ENCODE data around the gene DOLPP1. TPM values are rescaled to one million over a fixed set of nuclear protein-coding genes. Genes with fewer than 3 reads are reported as not detected.
"Not testable (repeated sequence)": the region's sequence is repeated elsewhere in the genome, so short reads cannot be mapped to it uniquely, and the experiment has no call there.

The DOLPP1 gene
- polyA plus RNA-seq, 1 donor from 2014 or later = 31.5 TPM

DNA sequence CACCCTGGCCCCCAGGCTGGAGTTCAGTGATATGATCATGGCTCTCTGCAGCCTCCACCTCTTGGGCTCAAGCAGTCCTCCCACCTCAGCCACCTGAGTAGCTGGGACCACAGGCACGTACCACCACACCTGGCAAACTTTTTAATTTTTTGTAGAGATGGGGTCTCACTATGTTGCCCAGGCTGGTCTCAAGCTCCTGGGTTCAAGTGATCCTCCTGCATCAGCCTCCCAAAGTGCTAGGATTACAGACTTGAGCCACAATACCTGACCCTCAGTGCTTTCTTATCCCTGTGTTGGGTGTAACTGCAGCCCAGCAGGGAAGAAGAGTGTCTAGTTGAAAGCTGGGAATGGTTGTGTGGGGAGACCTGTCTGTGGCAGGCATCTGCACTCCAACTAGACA is 41.2 kb downstream of the DOLPP1 start:
- Histone ChIP-seq H3K9me3 (ENCODE audit: low read length) (no peaks in the 10 kb centered on the region), H3K4me3 (ENCODE audit: low read length) (no peak overlapping the region), H2AFZ (ENCODE audit: low read depth, low read length) (no peak overlapping the region), H3K36me3 (ENCODE audit: insufficient read depth, low read length) (no peaks in the 10 kb centered on the region), H3K27me3 (ENCODE audit: insufficient read depth, low read depth, low read length) (no peaks in the 10 kb centered on the region), H3K79me2 (replicated peaks; ENCODE audit: insufficient read depth, low read length) (peaks cover 6% of the 10 kb centered on the region), H3K9ac (ENCODE audit: low read length) (no peak overlapping the region), H3K27ac (ENCODE audit: low read length) (no peak overlapping the region), H3K4me2 (ENCODE audit: low read length) (no peak overlapping the region), H3K9me2 (ENCODE audit: insufficient read depth, low read length) (no peaks in the 10 kb centered on the region), H3F3A (ENCODE audit: insufficient read depth, low read length, poor library complexity, severe bottlenecking) (no peaks in the 10 kb centered on the region), H4K20me1 (ENCODE audit: insufficient read depth) (no peaks in the 10 kb centered on the region)
- TF ChIP-seq RAD21 (conservative IDR thresholded peaks at IDR 0.05) = no peak
- no peak for TF ChIP-seq POLR2AphosphoS5 (IDR thresholded peaks at IDR 0.05)
- TF ChIP-seq, protein P1, sequence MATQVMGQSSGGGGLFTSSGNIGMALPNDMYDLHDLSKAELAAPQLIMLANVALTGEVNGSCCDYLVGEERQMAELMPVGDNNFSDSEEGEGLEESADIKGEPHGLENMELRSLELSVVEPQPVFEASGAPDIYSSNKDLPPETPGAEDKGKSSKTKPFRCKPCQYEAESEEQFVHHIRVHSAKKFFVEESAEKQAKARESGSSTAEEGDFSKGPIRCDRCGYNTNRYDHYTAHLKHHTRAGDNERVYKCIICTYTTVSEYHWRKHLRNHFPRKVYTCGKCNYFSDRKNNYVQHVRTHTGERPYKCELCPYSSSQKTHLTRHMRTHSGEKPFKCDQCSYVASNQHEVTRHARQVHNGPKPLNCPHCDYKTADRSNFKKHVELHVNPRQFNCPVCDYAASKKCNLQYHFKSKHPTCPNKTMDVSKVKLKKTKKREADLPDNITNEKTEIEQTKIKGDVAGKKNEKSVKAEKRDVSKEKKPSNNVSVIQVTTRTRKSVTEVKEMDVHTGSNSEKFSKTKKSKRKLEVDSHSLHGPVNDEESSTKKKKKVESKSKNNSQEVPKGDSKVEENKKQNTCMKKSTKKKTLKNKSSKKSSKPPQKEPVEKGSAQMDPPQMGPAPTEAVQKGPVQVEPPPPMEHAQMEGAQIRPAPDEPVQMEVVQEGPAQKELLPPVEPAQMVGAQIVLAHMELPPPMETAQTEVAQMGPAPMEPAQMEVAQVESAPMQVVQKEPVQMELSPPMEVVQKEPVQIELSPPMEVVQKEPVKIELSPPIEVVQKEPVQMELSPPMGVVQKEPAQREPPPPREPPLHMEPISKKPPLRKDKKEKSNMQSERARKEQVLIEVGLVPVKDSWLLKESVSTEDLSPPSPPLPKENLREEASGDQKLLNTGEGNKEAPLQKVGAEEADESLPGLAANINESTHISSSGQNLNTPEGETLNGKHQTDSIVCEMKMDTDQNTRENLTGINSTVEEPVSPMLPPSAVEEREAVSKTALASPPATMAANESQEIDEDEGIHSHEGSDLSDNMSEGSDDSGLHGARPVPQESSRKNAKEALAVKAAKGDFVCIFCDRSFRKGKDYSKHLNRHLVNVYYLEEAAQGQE (IDR thresholded peaks at IDR 0.05; ENCODE audit: borderline replicate concordance) = no peak
- TF ChIP-seq EZH2 (IDR thresholded peaks at IDR 0.05; ENCODE audit: borderline replicate concordance, insufficient read depth, low read length, poor library complexity, severe bottlenecking) = no peak
- no peak for TF ChIP-seq TAF1 (IDR thresholded peaks at IDR 0.05; ENCODE audit: low read depth)
- no peak for TF ChIP-seq MXI1 (conservative IDR thresholded peaks at IDR 0.05; ENCODE audit: poor library complexity, severe bottlenecking)
- TF ChIP-seq EP300 (conservative IDR thresholded peaks at IDR 0.05; ENCODE audit: poor library complexity, severe bottlenecking) = no peak
- TF ChIP-seq, protein P2, sequence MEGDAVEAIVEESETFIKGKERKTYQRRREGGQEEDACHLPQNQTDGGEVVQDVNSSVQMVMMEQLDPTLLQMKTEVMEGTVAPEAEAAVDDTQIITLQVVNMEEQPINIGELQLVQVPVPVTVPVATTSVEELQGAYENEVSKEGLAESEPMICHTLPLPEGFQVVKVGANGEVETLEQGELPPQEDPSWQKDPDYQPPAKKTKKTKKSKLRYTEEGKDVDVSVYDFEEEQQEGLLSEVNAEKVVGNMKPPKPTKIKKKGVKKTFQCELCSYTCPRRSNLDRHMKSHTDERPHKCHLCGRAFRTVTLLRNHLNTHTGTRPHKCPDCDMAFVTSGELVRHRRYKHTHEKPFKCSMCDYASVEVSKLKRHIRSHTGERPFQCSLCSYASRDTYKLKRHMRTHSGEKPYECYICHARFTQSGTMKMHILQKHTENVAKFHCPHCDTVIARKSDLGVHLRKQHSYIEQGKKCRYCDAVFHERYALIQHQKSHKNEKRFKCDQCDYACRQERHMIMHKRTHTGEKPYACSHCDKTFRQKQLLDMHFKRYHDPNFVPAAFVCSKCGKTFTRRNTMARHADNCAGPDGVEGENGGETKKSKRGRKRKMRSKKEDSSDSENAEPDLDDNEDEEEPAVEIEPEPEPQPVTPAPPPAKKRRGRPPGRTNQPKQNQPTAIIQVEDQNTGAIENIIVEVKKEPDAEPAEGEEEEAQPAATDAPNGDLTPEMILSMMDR (IDR thresholded peaks at IDR 0.05; ENCODE audit: poor library complexity, severe bottlenecking) = no peak
- TF ChIP-seq SMC3 (conservative IDR thresholded peaks at IDR 0.05; ENCODE audit: poor library complexity) = no peak

DNA sequence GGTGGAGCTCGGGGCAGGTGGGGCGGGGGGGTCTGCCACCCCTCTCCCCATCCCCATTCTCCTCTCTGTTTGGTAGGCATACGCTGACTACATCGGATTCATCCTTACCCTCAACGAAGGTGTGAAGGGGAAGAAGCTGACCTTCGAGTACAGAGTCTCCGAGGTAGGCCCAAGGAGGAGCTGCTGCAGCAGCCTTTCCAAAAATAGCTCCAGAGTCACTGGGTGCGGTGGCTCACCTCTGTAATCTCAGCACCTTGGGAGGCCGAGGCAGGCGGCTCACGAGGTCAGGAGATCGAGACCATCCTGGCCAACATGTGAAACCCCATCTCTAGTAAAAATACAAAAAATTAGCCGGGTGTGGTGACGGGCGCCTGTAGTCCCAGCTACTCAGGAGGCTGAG is 42.1 kb downstream of the DOLPP1 start:
- H3K36me3 ChIP-seq (ENCODE audit: insufficient read depth, low read length); H3K79me2 ChIP-seq (replicated peaks; ENCODE audit: insufficient read depth, low read length); H3K9ac ChIP-seq (ENCODE audit: low read length); H3K4me3 ChIP-seq (ENCODE audit: low read length); H3K4me2 ChIP-seq (ENCODE audit: low read length); H3K27me3 ChIP-seq (ENCODE audit: insufficient read depth, low read depth, low read length); H2AFZ ChIP-seq (ENCODE audit: low read depth, low read length); H4K20me1 ChIP-seq (ENCODE audit: insufficient read depth); H3K9me3 ChIP-seq (ENCODE audit: low read length); H3K9me2 ChIP-seq (ENCODE audit: insufficient read depth, low read length); H3F3A ChIP-seq (ENCODE audit: insufficient read depth, low read length, poor library complexity, severe bottlenecking); H3K27ac ChIP-seq (ENCODE audit: low read length): not testable (repeated sequence)

DNA sequence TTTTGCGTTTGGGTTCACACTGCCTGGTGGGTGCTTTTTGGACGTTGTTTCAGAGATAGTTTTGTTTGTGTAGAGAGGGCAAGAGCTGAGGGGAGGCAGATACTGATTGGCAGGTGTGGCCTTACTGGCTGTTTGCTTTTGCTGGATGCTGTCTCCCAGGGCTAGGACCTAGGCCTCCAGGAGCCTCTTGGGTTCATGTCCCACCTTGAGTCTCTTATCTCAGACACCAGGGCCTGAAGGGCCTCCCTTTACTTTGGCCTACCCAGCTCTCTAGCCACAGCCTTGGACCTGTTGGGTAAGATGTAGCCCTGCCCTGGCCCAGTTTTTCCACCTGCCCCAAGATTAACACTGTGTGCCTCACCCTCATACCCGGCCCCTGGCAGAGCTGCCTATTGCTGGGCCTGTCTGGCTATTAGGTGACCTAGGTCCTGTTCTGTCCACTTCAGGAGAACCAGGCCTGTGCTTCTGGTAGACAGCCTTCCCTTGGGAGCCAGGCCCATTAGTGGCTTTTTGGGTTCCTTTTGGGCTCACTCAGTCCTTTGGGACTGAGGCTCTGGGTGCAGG is 43.7 kb downstream of the DOLPP1 start:
- no peaks in the 10 kb centered on the region for H3K27me3 ChIP-seq (ENCODE audit: insufficient read depth, low read depth, low read length)
- no peak overlapping the region for H3K4me3 ChIP-seq (ENCODE audit: low read length)
- H3K36me3 ChIP-seq (ENCODE audit: insufficient read depth, low read length) = no peaks in the 10 kb centered on the region
- no peaks in the 10 kb centered on the region for H3F3A ChIP-seq (ENCODE audit: insufficient read depth, low read length, poor library complexity, severe bottlenecking)
- TF ChIP-seq, protein P2 (IDR thresholded peaks at IDR 0.05; ENCODE audit: poor library complexity, severe bottlenecking) = no peak
- TF ChIP-seq MXI1 (conservative IDR thresholded peaks at IDR 0.05; ENCODE audit: poor library complexity, severe bottlenecking) (no peak), RAD21 (conservative IDR thresholded peaks at IDR 0.05) (no peak), SMC3 (conservative IDR thresholded peaks at IDR 0.05; ENCODE audit: poor library complexity) (no peak), EZH2 (IDR thresholded peaks at IDR 0.05; ENCODE audit: borderline replicate concordance, insufficient read depth, low read length, poor library complexity, severe bottlenecking) (no peak), POLR2AphosphoS5 (IDR thresholded peaks at IDR 0.05) (no peak), TAF1 (IDR thresholded peaks at IDR 0.05; ENCODE audit: low read depth) (no peak), EP300 (conservative IDR thresholded peaks at IDR 0.05; ENCODE audit: poor library complexity, severe bottlenecking) (no peak)
- TF ChIP-seq, protein P1 (IDR thresholded peaks at IDR 0.05; ENCODE audit: borderline replicate concordance) = no peak
- H3K4me2 ChIP-seq (ENCODE audit: low read length) = no peak overlapping the region
- no peak overlapping the region for H3K27ac ChIP-seq (ENCODE audit: low read length)
- H3K9me3 ChIP-seq (ENCODE audit: low read length) = no peaks in the 10 kb centered on the region
- no peaks in the 10 kb centered on the region for H3K9me2 ChIP-seq (ENCODE audit: insufficient read depth, low read length)
- H3K9ac ChIP-seq (ENCODE audit: low read length) = no peak overlapping the region
- H3K79me2 ChIP-seq (replicated peaks; ENCODE audit: insufficient read depth, low read length) = no peaks in the 10 kb centered on the region
- H2AFZ ChIP-seq (ENCODE audit: low read depth, low read length) = no peak overlapping the region
- H4K20me1 ChIP-seq (ENCODE audit: insufficient read depth) = no peaks in the 10 kb centered on the region
